H9 (cell line): ENCODE measurements around the gene CALN1. TPM values are rescaled to one million over a fixed set of nuclear protein-coding genes. Genes with fewer than 3 reads are reported as not detected.

ENCODE experiments used
- DNase-seq: peaks from one replicate; pipeline ENCODE4 v3.0.0-alpha.2; 2017
- H2AFZ ChIP-seq: one replicate; pipeline ENCODE4 v1.6.1; 2013; ENCODE audit warnings: mild to moderate bottlenecking, low read length, control low read depth, moderate library complexity
- H2AK5ac ChIP-seq: 2 replicates; pipeline ENCODE4 v1.6.1; 2013; ENCODE audit warnings: low read length, control low read depth, mixed read lengths; ENCODE audit not compliant: insufficient read length
- H2BK120ac ChIP-seq: one replicate; pipeline ENCODE4 v1.6.1; 2013; ENCODE audit warnings: low read depth, mild to moderate bottlenecking, low read length, control low read depth, inconsistent platforms; ENCODE audit not compliant: poor library complexity, severe bottlenecking
- H2BK12ac ChIP-seq: 2 replicates; pipeline ENCODE4 v1.6.1; 2013; ENCODE audit warnings: low read length, control low read depth, mixed read lengths, low read depth; ENCODE audit not compliant: insufficient read length
- H2BK15ac ChIP-seq: 2 replicates; pipeline ENCODE4 v1.6.1; 2013; ENCODE audit warnings: low read depth, low read length, control low read depth
- H2BK20ac ChIP-seq: one replicate; pipeline ENCODE4 v1.6.1; 2013; ENCODE audit warnings: low read depth, mild to moderate bottlenecking, low read length, control low read depth, inconsistent platforms; ENCODE audit not compliant: poor library complexity, severe bottlenecking
- H2BK5ac ChIP-seq: 2 replicates; pipeline ENCODE4 v1.6.1; 2013; ENCODE audit warnings: low read length, control low read depth, mixed read lengths; ENCODE audit not compliant: insufficient read length
- H3K14ac ChIP-seq: 2 replicates; pipeline ENCODE4 v1.6.1; 2013; ENCODE audit warnings: low read length, control low read depth; ENCODE audit not compliant: insufficient read depth
- H3K18ac ChIP-seq: 2 replicates; pipeline ENCODE4 v1.6.1; 2013; ENCODE audit warnings: low read depth, mild to moderate bottlenecking, mixed read lengths, low read length, control low read depth; ENCODE audit not compliant: insufficient read length
- H3K23ac ChIP-seq: 2 replicates; pipeline ENCODE4 v1.6.1; 2013; ENCODE audit warnings: low read length, control low read depth, mixed read lengths, low read depth; ENCODE audit not compliant: insufficient read length
- H3K23me2 ChIP-seq: 2 replicates; pipeline ENCODE4 v1.6.1; 2013; ENCODE audit warnings: low read depth, mild to moderate bottlenecking, mixed read lengths, low read length, control low read depth; ENCODE audit not compliant: insufficient read length, poor library complexity, severe bottlenecking
- H3K27ac ChIP-seq: 2 replicates; pipeline ENCODE4 v1.5.1; 2013; ENCODE audit warnings: low read length, control low read depth, mixed read lengths, low read depth; ENCODE audit not compliant: insufficient read length
- H3K27me3 ChIP-seq: 2 replicates; pipeline ENCODE4 v1.6.1; 2013; ENCODE audit warnings: low read length, control low read depth, inconsistent platforms; ENCODE audit not compliant: insufficient read depth
- H3K4ac ChIP-seq: 2 replicates; pipeline ENCODE4 v1.6.1; 2013; ENCODE audit warnings: low read depth, mild to moderate bottlenecking, control low read depth, inconsistent platforms, low read length, moderate library complexity
- H3K4me1 ChIP-seq: 2 replicates; pipeline ENCODE4 v1.6.1; 2013; ENCODE audit warnings: low read length, control low read depth, inconsistent platforms; ENCODE audit not compliant: insufficient read depth
- H3K4me2 ChIP-seq: 2 replicates; pipeline ENCODE4 v1.6.1; 2013; ENCODE audit warnings: low read length, control low read depth, mixed read lengths; ENCODE audit not compliant: insufficient read length, insufficient read depth
- H3K56ac ChIP-seq: 2 replicates; pipeline ENCODE4 v1.6.1; 2013; ENCODE audit warnings: low read depth, mild to moderate bottlenecking, mixed read lengths, low read length, control low read depth; ENCODE audit not compliant: insufficient read length
- H3K79me1 ChIP-seq: 2 replicates; pipeline ENCODE4 v1.6.1; 2013; ENCODE audit warnings: low read depth, mild to moderate bottlenecking, moderate library complexity, low read length, control low read depth, inconsistent platforms; ENCODE audit not compliant: insufficient read depth, poor library complexity, severe bottlenecking
- H3K79me2 ChIP-seq: 2 replicates; pipeline ENCODE4 v1.6.1; 2013; ENCODE audit warnings: low read length, control low read depth, inconsistent platforms; ENCODE audit not compliant: insufficient read depth
- H3K9ac ChIP-seq: 2 replicates; pipeline ENCODE4 v1.6.1; 2013; ENCODE audit warnings: low read length, control low read depth, mixed read lengths; ENCODE audit not compliant: insufficient read length; ENCODE audit errors: extremely low read depth
- H3K9me3 ChIP-seq: one replicate; pipeline ENCODE4 v1.6.1; 2013; ENCODE audit warnings: low read depth, low read length, inconsistent platforms; ENCODE audit not compliant: control insufficient read depth
- H3T11ph ChIP-seq: one replicate; pipeline ENCODE4 v1.6.1; 2013; ENCODE audit warnings: mild to moderate bottlenecking, low read length, control low read depth, inconsistent platforms
- H4K20me1 ChIP-seq: one replicate; pipeline ENCODE4 v1.6.1; 2013; ENCODE audit not compliant: control insufficient read depth, insufficient read length, insufficient read depth
- H4K5ac ChIP-seq: 2 replicates; pipeline ENCODE4 v1.6.1; 2013; ENCODE audit warnings: low read depth, mild to moderate bottlenecking, mixed read lengths, low read length, control low read depth; ENCODE audit not compliant: insufficient read length
- H4K8ac ChIP-seq: replicated peaks from 2 replicates; pipeline ENCODE4 v1.6.1; 2013; ENCODE audit warnings: low read length, control low read depth, mixed read lengths, low read depth; ENCODE audit not compliant: insufficient read length
- H4K91ac ChIP-seq: 2 replicates; pipeline ENCODE4 v1.6.1; 2013; ENCODE audit warnings: low read depth, mild to moderate bottlenecking, moderate library complexity, mixed read lengths, low read length, control low read depth; ENCODE audit not compliant: insufficient read length
- H3K27ac Mint-ChIP-seq, 3 experiments: 2 replicates in 2 of 3; 3 replicates in 1 of 3; pipeline ENCODE4 v1.8.0; 2020 to 2021; ENCODE audit warnings: mixed read lengths in 3 of 3, mild to moderate bottlenecking in 1 of 3, moderate library complexity in 1 of 3
- H3K27me3 Mint-ChIP-seq: 2 replicates; pipeline ENCODE4 v1.8.0; 2021; ENCODE audit warnings: low read depth, mild to moderate bottlenecking, moderate library complexity, mixed read lengths
- H3K36me3 Mint-ChIP-seq, 3 experiments: 2 replicates in 2 of 3; 3 replicates in 1 of 3; pipeline ENCODE4 v1.8.0; 2020 to 2021; ENCODE audit warnings: low read depth in 3 of 3, mixed read lengths in 3 of 3; ENCODE audit not compliant: insufficient read depth in 1 of 3
- H3K4me1 Mint-ChIP-seq, 2 experiments: 2 replicates each; pipeline ENCODE4 v1.8.0; 2020; ENCODE audit warnings: mixed read lengths in 2 of 2
- H3K4me3 Mint-ChIP-seq, 2 experiments: 2 replicates in 1 of 2; 3 replicates in 1 of 2; pipeline ENCODE4 v1.8.0; 2020 to 2021; ENCODE audit warnings: mild to moderate bottlenecking in 2 of 2, mixed read lengths in 2 of 2, moderate library complexity in 1 of 2
- H3K9me3 Mint-ChIP-seq, 2 experiments: 2 replicates in 1 of 2; 3 replicates in 1 of 2; pipeline ENCODE4 v1.8.0; 2020; ENCODE audit warnings: mild to moderate bottlenecking in 2 of 2, mixed read lengths in 2 of 2, moderate library complexity in 1 of 2
- CTCF ChIP-seq: fragments of 200-600 bp; sonication (generic); conservative IDR thresholded peaks from 3 replicates; pipeline ENCODE4 v1.8.0; 2021; ENCODE audit warnings: antibody characterized with exemption, mild to moderate bottlenecking
- WGBS: extraction: QIAGEN DNeasy Blood & Tissue Kit; methylation state at CpG from one replicate; pipeline ENCODE4 v1.1.7; 2013; ENCODE audit warnings: missing lambda C conversion rate, low lambda C conversion rate, mixed read lengths; ENCODE audit not compliant: insufficient read length; ENCODE audit errors: extremely low coverage; 5-methylcytosine and 5-hydroxymethylcytosine counted together
- total RNA-seq: library from RNA; stranded (reverse); gene quantifications from 2 replicates; pipeline ENCODE4 v1.2.1, GENCODE V29; 2021

The CALN1 gene
- total RNA-seq, 1 experiment from 2014 or later = 2.8 TPM

GRCh38 chr7:72078856-72079255, 333.3 kb downstream of the CALN1 start:
- H3K4me1 Mint-ChIP-seq = peaks cover 0 to 3% of the 10 kb centered on the region in 2 experiments; a peak in 1 of 4 replicates
- Histone ChIP-seq H3K79me1 (no peaks in the 10 kb centered on the region), H3K23me2 (no peaks in the 10 kb centered on the region), H2BK120ac (no peak overlapping the region), H3K56ac (no peak overlapping the region), H3K14ac (no peak overlapping the region), H3K27me3 (no peaks in the 10 kb centered on the region), H3K9me3 (no peaks in the 10 kb centered on the region), H3K23ac (no peak overlapping the region), H4K8ac (no peak overlapping the region), H2BK12ac (no peak overlapping the region), H2AFZ (no peak overlapping the region), H2BK5ac (no peak overlapping the region), H2AK5ac (no peak overlapping the region), H3K27ac (no peak overlapping the region), H4K5ac (no peak overlapping the region), H3K79me2 (no peaks in the 10 kb centered on the region), H4K91ac (no peak overlapping the region), H3K4me1 (no peaks in the 10 kb centered on the region; the same call in 1 of the 2 replicates), H4K20me1 (no peaks in the 10 kb centered on the region), H3K18ac (no peak overlapping the region), H3K4ac (no peak overlapping the region), H2BK20ac (no peak overlapping the region), H3T11ph (no peak overlapping the region), H2BK15ac (no peak overlapping the region), H3K4me2 (no peak overlapping the region), H3K9ac (no peak overlapping the region)
- no peak overlapping the region for H3K27ac Mint-ChIP-seq
- no peak for DNase-seq
- H3K36me3 Mint-ChIP-seq = peaks cover 0 to 4% (median 2%) of the 10 kb centered on the region in 3 experiments; a peak in 3 of 7 replicates
- no CpG with 5 or more reads among the region's 11 CpGs for WGBS
- H3K4me3 Mint-ChIP-seq = no peak overlapping the region
- peaks cover 0 to 3% of the 10 kb centered on the region in 2 experiments; a peak in 3 of 5 replicates for H3K9me3 Mint-ChIP-seq
- TF ChIP-seq CTCF = no peak
- no peaks in the 10 kb centered on the region; the same call in 1 of the 2 replicates for H3K27me3 Mint-ChIP-seq
